Testis (tissue), 2 donors: ENCODE data around the gene BAG2.

Experiments used
- POLR2A ChIP-seq: fragments of 450-650 bp; IDR thresholded peaks from one replicate; pipeline ENCODE4 v1.6.1; 2017; ENCODE audit warnings: antibody characterized with exemption, mild to moderate bottlenecking, moderate library complexity
- TF ChIP-seq, protein P1 (sequence below), 3 experiments: fragments of 450-650 bp in 2 of 3; fragments of 200-600 bp in 1 of 3; sonication (generic) in 1 of 3; IDR thresholded peaks; one replicate each; pipeline ENCODE4 v1.5.1; 2016 to 2019; ENCODE audit warnings: antibody characterized with exemption in 3 of 3, mild to moderate bottlenecking in 2 of 3, moderate library complexity in 1 of 3

GRCh38 chr6:57182017-57182432 lies 9.9 kb downstream of the BAG2 start:
- no peak for TF ChIP-seq POLR2A
- TF ChIP-seq, protein P1, sequence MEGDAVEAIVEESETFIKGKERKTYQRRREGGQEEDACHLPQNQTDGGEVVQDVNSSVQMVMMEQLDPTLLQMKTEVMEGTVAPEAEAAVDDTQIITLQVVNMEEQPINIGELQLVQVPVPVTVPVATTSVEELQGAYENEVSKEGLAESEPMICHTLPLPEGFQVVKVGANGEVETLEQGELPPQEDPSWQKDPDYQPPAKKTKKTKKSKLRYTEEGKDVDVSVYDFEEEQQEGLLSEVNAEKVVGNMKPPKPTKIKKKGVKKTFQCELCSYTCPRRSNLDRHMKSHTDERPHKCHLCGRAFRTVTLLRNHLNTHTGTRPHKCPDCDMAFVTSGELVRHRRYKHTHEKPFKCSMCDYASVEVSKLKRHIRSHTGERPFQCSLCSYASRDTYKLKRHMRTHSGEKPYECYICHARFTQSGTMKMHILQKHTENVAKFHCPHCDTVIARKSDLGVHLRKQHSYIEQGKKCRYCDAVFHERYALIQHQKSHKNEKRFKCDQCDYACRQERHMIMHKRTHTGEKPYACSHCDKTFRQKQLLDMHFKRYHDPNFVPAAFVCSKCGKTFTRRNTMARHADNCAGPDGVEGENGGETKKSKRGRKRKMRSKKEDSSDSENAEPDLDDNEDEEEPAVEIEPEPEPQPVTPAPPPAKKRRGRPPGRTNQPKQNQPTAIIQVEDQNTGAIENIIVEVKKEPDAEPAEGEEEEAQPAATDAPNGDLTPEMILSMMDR (IDR thresholded peaks at IDR 0.05): no peak
